Endometrial microvascular endothelial cells (primary cell): Measurements from ENCODE around the gene ZNF766. TPM values are rescaled to one million over a fixed set of nuclear protein-coding genes. Genes with fewer than 3 reads are reported as not detected.
"Not testable (repeated sequence)": the region's sequence is repeated elsewhere in the genome, so short reads cannot be mapped to it uniquely, and the experiment has no call there.

Experiments
- in situ Hi-C: cut with HindIII; loops from 2 replicates; pipeline ENCODE4 v1.10.0; 2017; ENCODE audit warnings: low sequenced_read_pairs, low pct_unique_long_range_greater_than_20kb; ENCODE audit errors: inconsistent ontology term
- total RNA-seq: library from RNA; depleted of rRNA; stranded (reverse); fragments of >200 nt; gene quantifications from one replicate; pipeline ENCODE4 v1.2.3, GENCODE V29; 2015; ENCODE audit errors: inconsistent ontology term

The ZNF766 gene
- 3.9 TPM for total RNA-seq

DNA sequence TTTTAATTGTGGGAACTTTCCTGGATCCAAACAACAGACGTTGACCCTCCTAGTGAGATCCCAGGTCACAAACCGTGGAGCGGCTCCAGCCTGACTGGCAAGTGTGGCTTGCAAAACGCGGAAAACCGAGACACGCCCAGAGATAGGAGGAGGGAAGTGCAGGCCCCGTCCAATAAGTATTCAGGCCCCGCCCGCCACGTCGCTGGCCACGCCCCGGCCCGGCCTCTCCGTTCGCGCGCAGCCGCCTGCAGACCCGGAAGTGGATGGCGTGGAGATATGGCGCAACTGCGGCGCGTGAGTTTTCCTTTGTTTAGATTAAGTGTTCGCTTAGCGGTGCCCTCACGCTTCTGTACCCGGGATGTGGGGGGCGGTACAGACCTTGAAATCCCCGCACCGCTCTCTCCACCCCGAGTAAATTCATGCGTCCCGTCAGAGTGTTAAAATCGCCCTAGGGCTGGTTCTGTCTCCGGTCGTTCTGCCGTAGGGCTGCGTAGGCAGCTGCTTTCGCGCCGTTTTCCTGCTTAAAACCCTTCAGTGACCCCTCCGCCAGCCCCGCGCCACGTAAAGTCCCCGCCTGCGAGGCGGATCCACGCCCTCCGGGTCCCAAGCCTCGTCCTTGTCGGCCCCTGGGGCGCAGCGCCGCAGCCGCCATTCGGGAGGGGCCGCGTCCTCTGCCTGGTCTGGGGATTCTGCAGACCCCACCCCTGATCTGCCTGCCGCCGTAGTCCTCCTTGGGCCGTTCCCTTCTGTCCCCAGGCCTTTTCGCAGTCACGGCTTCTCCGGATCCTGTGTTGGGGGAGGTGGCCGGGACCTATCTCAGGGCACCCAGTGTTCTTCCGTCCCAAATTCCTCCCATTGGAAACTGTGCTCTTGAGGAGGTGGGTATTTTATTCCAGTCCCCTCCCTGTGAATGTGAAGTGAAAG lies at the start of gene ZNF766:
Gene ZNF766 (plus strand): TSS at position 250 of the 924 bp plus-strand sequence. CDS start 27 bp downstream, at position 277.
- in situ Hi-C loops: no loop called here

DNA sequence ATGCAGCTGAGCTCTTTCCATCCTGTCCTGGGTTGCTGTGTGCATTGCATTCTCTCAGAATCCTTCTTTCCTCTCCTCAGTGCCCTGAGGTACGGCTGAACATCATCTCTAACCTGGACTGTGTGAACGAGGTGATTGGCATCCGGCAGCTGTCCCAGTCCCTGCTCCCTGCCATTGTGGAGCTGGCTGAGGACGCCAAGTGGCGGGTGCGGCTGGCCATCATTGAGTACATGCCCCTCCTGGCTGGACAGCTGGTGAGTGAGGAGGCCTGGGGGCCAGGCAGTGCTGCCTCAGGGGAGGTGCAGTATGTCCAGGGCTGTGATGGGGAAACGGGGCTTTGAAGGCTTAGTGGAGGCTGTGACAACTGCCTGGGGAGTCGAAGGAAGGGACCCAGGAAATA lies 49.8 kb upstream of the ZNF766 start:
- in situ Hi-C loops: no loop called here

DNA sequence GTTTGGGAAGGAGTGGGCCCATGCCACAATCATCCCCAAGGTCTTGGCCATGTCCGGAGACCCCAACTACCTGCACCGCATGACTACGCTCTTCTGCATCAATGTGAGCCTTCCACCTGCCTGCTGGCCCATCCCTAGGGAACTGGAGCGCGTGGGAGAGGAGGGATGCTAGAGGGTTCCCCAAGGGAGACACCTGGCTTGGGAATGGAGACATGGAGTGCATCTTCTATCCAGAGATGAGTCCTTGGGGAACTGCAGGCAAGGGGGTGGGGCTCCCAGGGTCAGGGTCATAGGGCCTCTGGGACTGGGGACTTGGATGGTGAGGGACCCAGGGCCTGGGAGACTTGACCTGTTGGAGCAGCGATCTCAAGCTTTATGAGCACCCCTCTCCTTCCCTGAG lies 48.4 kb upstream of the ZNF766 start:
- in situ Hi-C loops: no loop called here

DNA sequence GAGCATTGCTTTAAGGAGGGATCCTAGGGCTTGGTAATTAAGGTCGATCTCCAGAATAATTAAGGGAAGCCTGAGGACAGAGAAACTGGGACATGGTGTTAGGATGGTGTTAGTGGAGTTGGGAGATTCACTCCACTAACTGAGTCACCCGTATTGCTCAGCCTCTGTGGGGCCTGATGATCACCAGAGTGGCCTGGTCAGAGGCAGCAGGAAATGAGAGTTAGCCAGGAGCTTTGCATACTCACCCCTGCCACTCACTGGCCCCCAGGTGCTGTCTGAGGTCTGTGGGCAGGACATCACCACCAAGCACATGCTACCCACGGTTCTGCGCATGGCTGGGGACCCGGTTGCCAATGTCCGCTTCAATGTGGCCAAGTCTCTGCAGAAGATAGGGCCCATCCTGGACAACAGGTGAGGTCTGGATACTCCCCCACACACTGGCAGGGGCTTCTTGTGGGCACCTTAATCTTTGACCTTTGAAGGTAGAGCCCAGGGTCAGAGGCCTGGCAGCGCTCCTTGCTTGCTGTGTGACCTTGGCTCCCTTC lies 47.5 kb upstream of the ZNF766 start:
- in situ Hi-C loops: no loop called here

DNA sequence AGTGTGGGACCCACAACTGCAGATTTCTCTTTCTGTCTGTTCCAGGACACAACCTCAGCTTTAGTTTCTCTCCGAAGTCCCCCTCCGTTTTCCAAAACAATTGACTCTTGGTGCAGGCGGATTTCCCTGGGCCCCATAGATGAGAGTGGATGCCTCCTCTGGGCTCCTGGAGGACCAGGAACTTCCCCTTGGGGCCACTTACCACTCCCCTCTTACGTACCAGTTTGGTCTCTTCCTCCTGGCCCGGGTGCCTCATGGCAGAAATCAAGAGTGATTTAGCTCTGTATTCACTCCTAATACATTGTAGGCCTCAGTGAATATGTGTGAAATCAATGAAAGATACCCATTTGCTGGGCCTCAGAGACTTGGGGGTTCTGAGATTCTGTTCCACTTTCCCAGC lies 45.2 kb upstream of the ZNF766 start:
- in situ Hi-C loops: no loop called here

DNA sequence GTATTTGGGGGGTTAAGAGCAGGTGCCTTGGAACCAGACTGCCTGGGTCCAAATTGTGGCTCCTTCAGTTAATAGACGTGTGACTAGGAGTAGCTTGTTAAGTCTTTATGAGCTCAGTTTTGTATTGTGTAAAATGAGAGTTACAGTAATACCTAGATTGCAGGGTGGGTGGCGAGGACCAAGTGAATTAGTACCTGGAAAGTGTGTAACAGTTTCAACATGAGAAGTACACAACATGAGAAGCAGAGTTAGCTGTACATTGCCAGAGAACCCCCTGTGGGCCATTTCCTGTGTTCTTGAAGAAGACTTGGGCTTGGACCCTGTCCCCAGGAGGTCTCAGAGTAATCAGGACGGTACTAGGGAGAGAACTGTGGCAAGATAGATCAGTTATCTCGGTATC lies 42.7 kb upstream of the ZNF766 start:
- in situ Hi-C loops: no loop called here

DNA sequence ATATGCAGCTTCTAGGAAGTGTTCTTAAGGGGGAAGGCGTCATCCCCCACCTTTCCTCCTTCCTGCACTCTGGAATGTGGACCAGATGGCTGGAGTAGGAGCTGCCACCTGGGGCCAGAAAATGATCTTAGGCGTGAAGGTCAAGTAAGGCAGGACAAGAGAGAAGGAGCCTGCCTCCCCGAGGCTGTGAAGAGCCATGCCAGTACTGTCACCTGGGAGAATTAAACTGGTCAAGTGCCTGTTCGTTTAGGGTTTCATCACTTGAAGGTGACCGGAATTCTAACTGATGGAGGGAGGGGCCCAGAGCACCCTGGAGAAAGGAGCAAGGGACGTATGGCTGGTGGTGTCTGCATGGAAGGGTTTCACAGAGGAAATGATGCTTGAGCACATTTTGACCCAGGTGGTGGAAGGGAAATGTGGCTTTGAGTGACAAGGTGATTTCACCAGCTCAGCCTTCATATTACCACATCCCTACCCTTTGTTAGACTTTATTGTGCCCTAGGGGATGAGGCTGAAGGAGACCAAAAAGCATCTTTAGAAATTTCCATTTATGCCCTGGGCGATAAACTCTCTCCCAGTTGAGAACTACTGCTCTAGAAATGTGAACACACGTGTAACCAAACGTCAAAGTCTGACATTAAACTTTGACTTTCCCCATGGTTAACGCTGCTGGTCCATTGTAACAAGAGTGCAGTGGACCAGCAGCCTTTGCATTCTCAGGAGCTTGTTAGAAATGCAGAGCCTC lies 42.0 kb upstream of the ZNF766 start:
- in situ Hi-C loops: no loop called here

DNA sequence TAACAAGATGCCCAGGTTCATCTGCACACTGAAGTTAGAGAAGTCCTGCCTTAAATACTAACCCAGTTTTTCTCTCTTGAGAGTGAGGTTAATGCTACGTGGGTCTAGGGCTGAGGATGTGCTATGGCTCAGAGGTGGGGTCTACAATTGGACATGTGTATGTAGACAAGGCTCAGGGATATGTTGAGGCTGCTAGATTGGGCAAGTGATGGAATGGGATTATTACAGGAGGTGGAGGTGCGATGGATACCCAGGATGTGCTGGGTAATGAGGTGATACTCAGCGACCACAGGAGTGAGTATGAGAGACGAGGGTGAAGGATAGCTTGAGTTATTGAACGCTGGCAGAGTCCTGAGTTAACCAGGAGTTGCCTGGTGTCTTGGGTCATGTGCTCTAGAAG lies 41.4 kb upstream of the ZNF766 start:
- in situ Hi-C loops: no loop called here

DNA sequence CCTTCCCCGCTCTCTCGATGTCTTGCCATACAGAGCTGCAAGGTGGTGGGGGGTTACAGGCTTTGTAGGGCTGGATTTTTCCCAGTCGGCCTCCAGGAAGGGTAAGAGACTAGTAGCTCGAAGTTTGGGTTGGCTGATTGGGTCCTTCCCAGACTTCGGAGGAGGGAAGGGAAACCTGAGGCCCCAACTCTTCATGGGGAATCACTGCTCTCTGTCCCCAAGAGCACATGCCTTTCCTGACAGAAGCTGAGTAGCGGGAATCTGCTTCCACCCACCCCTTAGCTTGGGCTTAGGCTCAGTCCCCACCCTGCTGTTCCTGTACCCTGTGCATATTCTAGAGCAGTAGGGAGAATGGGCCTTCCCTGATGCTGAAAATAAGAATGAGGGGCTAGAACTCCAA lies 39.9 kb upstream of the ZNF766 start:
- in situ Hi-C loops: no loop called here

DNA sequence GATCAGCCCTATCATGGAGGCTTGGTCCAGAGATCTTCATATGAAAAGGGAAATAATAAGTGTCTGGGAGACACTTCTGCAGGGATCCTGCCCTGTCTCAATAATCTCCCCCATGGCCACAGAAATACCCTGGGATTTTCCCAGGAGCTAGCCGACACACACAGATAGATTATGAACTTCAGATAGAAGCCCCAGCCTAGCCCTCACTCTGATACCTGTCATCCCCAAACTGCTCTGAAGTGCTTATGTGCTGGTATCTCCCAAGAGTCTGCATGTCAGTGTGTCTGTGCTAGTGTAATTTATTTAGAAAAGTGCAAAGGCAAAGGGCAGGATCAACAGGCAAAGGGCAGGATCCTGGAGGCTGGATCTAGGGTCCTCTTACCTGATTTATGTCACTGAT lies 38.7 kb upstream of the ZNF766 start:
- in situ Hi-C loops: no loop called here

DNA sequence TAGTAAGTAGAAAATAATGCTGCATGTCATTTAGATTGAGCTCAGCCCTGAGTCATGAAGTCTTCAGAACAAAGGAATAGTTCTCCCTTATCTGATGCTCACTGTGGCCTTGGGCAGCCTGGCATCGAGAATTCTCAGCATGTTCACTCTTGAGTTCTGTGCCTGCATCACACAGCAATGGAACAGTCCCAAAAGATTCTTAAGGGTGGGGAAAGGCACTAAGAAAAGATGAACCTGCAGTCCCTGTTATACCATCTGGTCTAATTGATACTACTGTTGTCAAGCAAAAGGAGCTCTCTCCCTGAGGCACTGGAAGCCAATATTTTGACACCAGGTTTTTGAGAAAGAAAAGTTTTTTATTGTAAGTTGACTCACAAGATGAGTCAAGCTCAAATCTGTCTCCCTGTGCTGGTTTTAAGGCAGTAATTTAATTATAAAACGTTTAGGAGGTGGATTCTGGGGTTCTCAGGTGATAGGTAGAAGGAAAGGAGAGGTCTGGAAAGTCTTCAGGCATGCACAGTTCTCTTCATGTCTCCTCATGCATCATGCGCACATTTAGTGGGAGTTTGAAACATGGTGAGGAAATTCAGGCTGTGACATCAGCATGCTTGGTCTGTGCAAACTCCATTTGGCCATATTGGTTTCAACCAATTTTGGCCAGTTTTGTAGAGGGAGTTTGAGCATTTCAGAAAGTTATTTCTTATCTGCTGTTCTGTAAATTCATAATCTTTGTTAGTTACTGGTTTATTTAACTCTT lies 38.1 kb upstream of the ZNF766 start:
- in situ Hi-C loops: no loop called here

DNA sequence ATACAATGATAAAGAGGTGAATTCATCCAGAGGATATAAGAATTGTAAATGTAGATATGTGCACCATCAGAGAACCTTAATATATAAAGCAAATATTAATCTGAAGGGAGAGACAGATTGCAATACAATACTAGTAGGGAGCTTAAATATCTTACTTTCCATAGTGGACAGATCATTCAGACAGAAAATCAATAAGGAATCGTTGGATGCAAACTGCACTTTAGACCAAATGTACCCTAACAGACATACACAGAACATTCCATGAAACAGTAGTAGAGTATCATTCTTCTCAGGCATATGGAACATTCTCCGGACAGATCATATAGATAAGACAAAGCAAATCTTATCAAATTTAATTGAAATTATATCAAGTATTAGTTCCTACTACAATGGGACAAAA lies 35.0 kb upstream of the ZNF766 start:
- in situ Hi-C loops: no loop called here

DNA sequence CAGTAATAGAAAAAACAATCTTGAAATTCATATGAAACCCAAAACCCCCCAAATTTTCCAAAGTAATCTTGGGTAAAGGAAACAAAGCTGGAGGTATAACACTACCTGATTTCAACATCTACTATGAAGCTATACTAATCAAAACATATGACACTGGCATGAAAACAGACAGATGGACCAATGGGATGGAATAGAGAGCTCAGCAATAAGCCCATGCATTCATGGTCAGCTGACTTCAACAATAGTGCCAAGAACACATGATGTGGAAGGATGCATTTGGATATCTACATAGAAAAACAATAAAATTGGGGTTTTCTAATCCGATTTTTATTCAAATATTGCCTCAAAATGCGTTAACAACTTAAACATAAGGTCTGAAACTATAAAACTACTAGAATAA lies 32.2 kb upstream of the ZNF766 start:
- in situ Hi-C loops: no loop called here

DNA sequence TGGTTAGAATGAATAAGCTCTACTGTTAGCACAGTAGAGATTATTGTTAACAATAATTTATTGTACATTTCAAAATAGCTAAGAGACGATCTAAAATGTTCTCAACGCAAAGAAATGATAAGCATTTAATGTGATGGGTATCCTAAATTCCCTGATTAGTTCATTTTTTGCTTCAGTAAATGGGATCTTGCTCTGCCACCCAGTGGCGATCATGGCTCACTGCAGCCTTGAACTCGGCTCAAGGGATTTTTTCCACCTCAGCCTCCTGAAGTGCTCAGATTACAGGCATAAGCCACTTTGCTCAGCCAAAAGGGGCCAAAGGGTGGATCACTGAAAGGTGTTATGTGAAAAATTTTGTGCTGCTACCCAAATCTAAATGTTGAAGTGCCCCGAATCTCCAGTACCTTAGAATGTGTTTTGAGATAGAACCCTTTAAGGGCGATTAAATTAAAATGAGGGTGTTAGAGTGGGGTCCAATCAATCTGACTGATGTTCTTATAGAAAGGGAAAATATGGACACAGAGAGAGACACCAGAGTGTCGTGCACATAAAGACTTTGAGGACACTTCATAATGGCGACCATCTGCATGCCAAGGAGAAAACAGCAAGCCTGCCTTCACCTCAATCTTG lies 31.5 kb upstream of the ZNF766 start:
- in situ Hi-C loops: no loop called here

DNA sequence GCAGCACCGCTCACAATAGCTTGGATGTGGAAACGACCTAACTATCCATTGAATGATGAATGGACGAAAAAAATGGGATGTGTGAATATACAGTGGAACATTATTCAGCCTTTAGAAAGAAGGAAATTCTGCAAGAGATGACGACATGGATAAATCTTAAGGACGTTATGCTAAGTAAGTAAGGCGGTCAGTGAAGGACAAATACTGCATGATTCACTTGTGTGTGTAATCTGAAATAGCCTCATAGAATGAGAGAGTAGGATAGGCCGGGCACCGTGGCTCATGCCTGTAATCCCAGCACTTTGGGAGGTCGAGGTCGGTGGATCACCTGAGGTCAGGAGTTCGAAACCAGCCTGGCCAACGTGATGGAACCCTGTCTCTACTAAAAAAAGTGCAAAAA lies 25.4 kb upstream of the ZNF766 start:
- in situ Hi-C loops: no loop called here

DNA sequence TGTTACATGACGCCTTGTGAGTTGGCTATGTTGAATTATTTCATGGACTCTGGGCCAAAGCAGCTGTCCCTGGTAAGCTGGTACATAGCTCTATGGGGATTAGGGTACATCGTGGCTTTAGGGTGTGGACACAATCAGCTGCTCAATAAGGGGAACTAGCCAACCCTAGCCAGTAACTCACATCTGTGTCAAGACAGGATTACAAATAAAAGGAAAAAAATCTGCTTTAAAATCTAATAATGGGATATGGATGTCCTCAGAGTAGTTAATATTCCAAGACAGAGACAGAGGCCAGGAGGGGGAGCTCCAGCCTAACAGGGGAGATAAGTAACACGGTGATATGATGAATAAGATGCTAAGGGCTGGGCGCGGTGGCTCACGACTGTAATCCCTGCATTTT lies 21.1 kb upstream of the ZNF766 start:
- in situ Hi-C loops: no loop called here

DNA sequence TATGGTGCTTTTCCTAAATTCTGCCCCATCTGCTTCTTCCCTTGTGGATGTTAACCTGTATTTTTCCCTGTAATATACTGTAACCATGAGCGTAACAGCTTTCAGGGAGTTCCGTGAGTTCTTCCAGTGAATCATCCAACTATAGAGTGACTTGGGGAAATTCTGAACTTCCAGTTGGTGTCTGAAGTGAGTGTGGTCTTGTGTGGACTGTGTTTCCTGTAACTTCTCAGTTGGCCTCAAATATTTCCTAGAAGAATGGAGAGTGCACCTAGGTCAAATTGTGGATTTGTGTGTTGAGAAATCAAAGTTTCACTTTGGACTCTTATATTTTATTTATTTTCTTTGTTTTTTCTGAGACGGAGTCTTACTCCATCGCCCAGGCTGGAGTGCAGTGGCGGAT lies 11.0 kb upstream of the ZNF766 start:
- in situ Hi-C loops: no loop called here

DNA sequence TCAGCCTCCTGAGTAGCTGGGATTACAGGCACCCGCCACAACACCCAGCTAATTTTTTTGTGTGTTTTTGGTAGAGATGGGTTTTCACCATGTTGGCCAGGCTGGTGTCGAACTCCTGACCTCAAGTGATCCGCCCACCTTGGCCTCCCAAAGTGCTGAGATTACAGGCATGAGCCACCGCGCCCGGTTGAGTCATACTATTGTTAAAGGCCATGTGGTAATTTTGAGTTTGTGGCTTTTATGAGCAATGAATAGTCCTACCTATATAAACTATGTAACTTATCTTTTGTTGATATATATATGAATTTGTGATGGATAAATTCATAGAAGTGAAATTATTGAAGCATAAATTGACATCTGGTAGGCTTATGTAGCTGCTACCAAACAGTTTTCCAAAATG lies 3.8 kb upstream of the ZNF766 start:
- in situ Hi-C loops: not testable (repeated sequence)
